ENCODE data around the gene SGMS1. TPM values are rescaled to one million over a fixed set of nuclear protein-coding genes. Genes with fewer than 3 reads are reported as not detected.
A peak's percentile ranks its signal among the peaks of the same experiment; 100 is the strongest.
"Not testable (repeated sequence)": the region's sequence is repeated elsewhere in the genome, so short reads cannot be mapped to it uniquely, and the experiment has no call there.

Gene SGMS1
- total RNA-seq, 5 donors from 2014 or later (not counting 1 experiment from before 2014, with no cell fraction given), result 28.4 to 39.7 (median 32.6) TPM

DNA sequence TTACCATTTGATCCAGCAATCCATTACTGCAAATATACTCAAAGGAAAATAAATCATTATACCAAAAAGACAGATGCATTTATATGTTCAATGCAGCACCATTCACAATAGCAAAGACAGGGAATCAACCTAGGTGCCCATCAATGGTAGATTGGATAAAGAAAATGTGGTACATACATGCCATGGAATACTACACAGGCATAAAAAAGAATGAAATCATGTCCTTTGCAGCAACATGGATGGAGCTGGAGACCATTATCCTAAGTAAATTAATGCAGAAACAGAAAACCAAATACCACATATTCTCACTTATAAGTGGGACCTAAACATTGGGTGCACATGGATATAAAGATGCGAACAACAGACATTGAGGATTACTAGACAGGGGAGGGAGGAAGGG, 198.5 kb downstream of the SGMS1 start:
- WGBS (ENCODE audit: insufficient coverage), result no CpG with 5 or more reads among the region's 1 CpG
- H3K27ac ChIP-seq (ENCODE audit: low read length); POLR2A ChIA-PET; CTCF ChIA-PET; H3K9me3 Mint-ChIP-seq; H3K4me1 ChIP-seq (ENCODE audit: control insufficient read depth in 1 of 2, extremely low read depth in 1 of 2, insufficient read depth in 2 of 2, low read length in 2 of 2); H3K36me3 ChIP-seq (ENCODE audit: control insufficient read depth in 2 of 2, extremely low read depth in 1 of 2, insufficient read depth in 1 of 2, low read length in 1 of 2); DNase-seq; H3K9me3 ChIP-seq; H3K27ac Mint-ChIP-seq; ATAC-seq (replicated peaks in 1 of 4); H3K27me3 ChIP-seq (replicated peaks in 1 of 2; ENCODE audit: control insufficient read depth in 2 of 2, extremely low read depth in 1 of 2, insufficient read depth in 2 of 2, low read length in 1 of 2); H3K27me3 Mint-ChIP-seq; H3K4me3 ChIP-seq (ENCODE audit: control insufficient read depth in 1 of 2, extremely low read depth in 1 of 2, low read length in 1 of 2); H3K4me3 Mint-ChIP-seq: not testable (repeated sequence)
- Mint-ChIP-seq H3K4me1 (peaks cover 23 to 29% (median 26%) of the 10 kb centered on the region in 3 donors), H3K36me3 (peaks cover 36% of the 10 kb centered on the region)

DNA sequence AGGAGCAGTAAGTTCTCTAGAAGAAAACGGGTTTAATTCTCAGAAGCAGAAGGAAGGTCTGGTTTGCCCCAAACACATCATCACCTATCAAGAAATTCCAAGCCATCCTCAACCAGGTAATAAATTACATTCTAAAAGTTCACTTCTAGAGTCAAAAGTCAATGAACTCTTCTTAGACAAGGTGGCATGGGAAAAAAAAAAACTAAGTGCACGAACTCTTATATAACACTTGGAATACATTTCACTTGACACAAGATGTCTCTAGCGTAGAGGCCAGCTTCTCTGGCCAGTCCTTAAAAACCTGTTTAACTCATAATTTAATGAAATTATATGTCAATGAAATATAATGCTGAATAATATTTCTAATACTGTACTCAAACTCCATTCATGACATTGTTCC, 200.3 kb downstream of the SGMS1 start:
- WGBS (ENCODE audit: insufficient coverage), result no CpG with 5 or more reads among the region's 3 CpGs

DNA sequence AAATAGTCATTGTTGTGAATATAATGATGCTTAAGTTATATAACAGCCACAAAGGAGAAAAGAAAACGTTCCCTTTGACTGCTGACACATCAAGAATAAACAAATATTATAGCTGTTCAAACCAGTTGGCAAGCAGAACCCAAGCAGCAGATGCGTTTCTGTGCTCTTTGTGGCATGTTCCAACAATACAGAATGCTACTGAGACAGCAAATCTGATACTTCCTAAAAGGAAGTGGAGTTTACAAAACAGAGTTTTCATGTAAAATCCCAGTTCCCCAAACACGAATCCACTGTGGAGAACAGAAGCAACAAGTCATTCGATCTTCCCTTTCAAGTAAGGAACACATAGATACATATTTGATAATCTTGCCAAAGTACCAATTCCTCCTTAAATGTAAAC, 201.5 kb downstream of the SGMS1 start:
- Histone ChIP-seq H3K27ac (ENCODE audit: low read length) (no peak overlapping the region), H3K4me3 (ENCODE audit: control insufficient read depth in 1 of 2, extremely low read depth in 1 of 2, low read length in 1 of 2) (no peak overlapping the region), H3K36me3 (ENCODE audit: control insufficient read depth in 2 of 2, extremely low read depth in 1 of 2, insufficient read depth in 1 of 2, low read length in 1 of 2) (no peaks in the 10 kb centered on the region), H3K4me1 (ENCODE audit: control insufficient read depth in 1 of 2, extremely low read depth in 1 of 2, insufficient read depth in 2 of 2, low read length in 2 of 2) (no peaks in the 10 kb centered on the region), H3K9me3 (no peaks in the 10 kb centered on the region), H3K27me3 (replicated peaks in 1 of 2; ENCODE audit: control insufficient read depth in 2 of 2, extremely low read depth in 1 of 2, insufficient read depth in 2 of 2, low read length in 1 of 2) (no peaks in the 10 kb centered on the region)
- H3K27me3 Mint-ChIP-seq, result no peaks in the 10 kb centered on the region
- no peak overlapping the region for H3K4me3 Mint-ChIP-seq
- ChIA-PET CTCF (no interaction called here), POLR2A (no interaction called here)
- no peak for DNase-seq
- 100% methylated on average over 2 of the region's 4 CpGs for WGBS (ENCODE audit: insufficient coverage)
- ATAC-seq (replicated peaks in 1 of 4), result no peak
- no peak overlapping the region for H3K27ac Mint-ChIP-seq
- peaks cover 25% of the 10 kb centered on the region for H3K36me3 Mint-ChIP-seq
- peaks cover 39 to 50% (median 46%) of the 10 kb centered on the region in 3 donors for H3K4me1 Mint-ChIP-seq
- peaks cover 0 to 3% (median 0%) of the 10 kb centered on the region in 3 donors for H3K9me3 Mint-ChIP-seq

More for the DNA sequence above, 200.3 kb downstream of the SGMS1 start:
- Histone ChIP-seq H3K36me3 (ENCODE audit: control insufficient read depth in 2 of 2, extremely low read depth in 1 of 2, insufficient read depth in 1 of 2, low read length in 1 of 2) (no peaks in the 10 kb centered on the region), H3K4me3 (ENCODE audit: control insufficient read depth in 1 of 2, extremely low read depth in 1 of 2, low read length in 1 of 2) (no peak overlapping the region), H3K27ac (ENCODE audit: low read length) (no peak overlapping the region), H3K9me3 (no peaks in the 10 kb centered on the region), H3K27me3 (replicated peaks in 1 of 2; ENCODE audit: control insufficient read depth in 2 of 2, extremely low read depth in 1 of 2, insufficient read depth in 2 of 2, low read length in 1 of 2) (no peaks in the 10 kb centered on the region), H3K4me1 (ENCODE audit: control insufficient read depth in 1 of 2, extremely low read depth in 1 of 2, insufficient read depth in 2 of 2, low read length in 2 of 2) (no peaks in the 10 kb centered on the region)
- ATAC-seq (replicated peaks in 1 of 4) (no peak), DNase-seq (no peak)
- Mint-ChIP-seq H3K9me3 (peaks cover 0 to 3% (median 0%) of the 10 kb centered on the region in 3 donors), H3K27ac (no peak overlapping the region), H3K36me3 (peaks cover 34% of the 10 kb centered on the region), H3K4me3 (no peak overlapping the region), H3K27me3 (no peaks in the 10 kb centered on the region), H3K4me1 (peaks cover 32 to 40% (median 37%) of the 10 kb centered on the region in 3 donors)
- ChIA-PET POLR2A (interaction anchor here in 1 of 2 donors (0.5 kb wide), 1 partner anchor 17 kb away, joined by 3 read pairs; no protein-coding TSS in a partner anchor), CTCF (no interaction called here)

DNA sequence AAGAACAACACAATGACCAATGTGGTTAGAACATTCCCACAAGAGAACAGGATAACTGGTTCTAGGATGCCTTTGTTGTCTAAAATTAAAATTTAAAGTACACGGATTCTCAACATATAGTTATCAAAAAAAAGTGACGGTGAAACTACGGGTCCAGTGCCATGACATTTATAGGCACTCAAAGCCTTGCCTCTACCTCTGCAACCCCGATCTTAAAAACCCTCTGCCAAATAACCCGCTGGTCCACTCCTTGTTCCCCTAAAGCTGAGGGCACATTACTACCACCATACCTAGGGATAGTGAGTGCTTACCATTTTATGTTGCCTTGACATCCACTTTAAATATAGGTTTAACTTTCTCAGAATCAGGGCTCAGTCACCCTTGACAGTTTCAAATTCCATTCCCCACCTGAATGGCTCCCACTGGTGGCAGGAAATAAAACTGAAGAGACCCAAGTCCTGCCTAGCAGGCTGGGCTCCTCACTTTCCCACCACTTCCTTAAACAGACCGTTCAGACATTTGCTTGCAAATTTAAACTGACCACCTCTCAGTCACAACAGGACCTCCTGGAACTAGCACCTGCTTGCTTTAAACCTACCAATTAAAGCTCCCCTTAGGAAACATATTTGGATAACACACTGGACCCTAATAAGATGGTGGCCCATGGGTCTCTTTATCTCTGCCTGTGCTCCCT, 202.6 kb downstream of the SGMS1 start:
- no peaks in the 10 kb centered on the region for H3K4me1 ChIP-seq (ENCODE audit: control insufficient read depth in 1 of 2, extremely low read depth in 1 of 2, insufficient read depth in 2 of 2, low read length in 2 of 2)
- Mint-ChIP-seq H3K9me3 (peaks cover 0 to 3% (median 0%) of the 10 kb centered on the region in 3 donors), H3K4me3 (no peak overlapping the region), H3K4me1 (peaks cover 39 to 49% (median 44%) of the 10 kb centered on the region in 3 donors), H3K27me3 (no peaks in the 10 kb centered on the region), H3K36me3 (peaks cover 18% of the 10 kb centered on the region), H3K27ac (no peak overlapping the region)
- H3K36me3 ChIP-seq (ENCODE audit: control insufficient read depth in 2 of 2, extremely low read depth in 1 of 2, insufficient read depth in 1 of 2, low read length in 1 of 2), result no peaks in the 10 kb centered on the region
- CTCF ChIA-PET, result interaction anchor here (0.5 to 1.2 kb wide), 4 partner anchors 11 to 24 kb away, joined by 3 to 4 read pairs (median 4); no protein-coding TSS in a partner anchor
- DNase-seq (peak in 6 of 35 experiments; percentile 3 to 45 (median 9)), ATAC-seq (replicated peaks in 1 of 4) (no peak)
- H3K27me3 ChIP-seq (replicated peaks in 1 of 2; ENCODE audit: control insufficient read depth in 2 of 2, extremely low read depth in 1 of 2, insufficient read depth in 2 of 2, low read length in 1 of 2), result no peaks in the 10 kb centered on the region
- no peak overlapping the region for H3K27ac ChIP-seq (ENCODE audit: low read length)
- POLR2A ChIA-PET, result no interaction called here
- H3K4me3 ChIP-seq (ENCODE audit: control insufficient read depth in 1 of 2, extremely low read depth in 1 of 2, low read length in 1 of 2), result no peak overlapping the region
- H3K9me3 ChIP-seq, result no peaks in the 10 kb centered on the region
- 67% methylated on average over 3 of the region's 6 CpGs for WGBS (ENCODE audit: insufficient coverage)

GRCh38 chr10:50420196-50420595, 203.6 kb downstream of the SGMS1 start:
- 93% methylated on average over 3 of the region's 6 CpGs for WGBS (ENCODE audit: insufficient coverage)
- Histone ChIP-seq H3K36me3 (ENCODE audit: control insufficient read depth in 2 of 2, extremely low read depth in 1 of 2, insufficient read depth in 1 of 2, low read length in 1 of 2) (no peaks in the 10 kb centered on the region), H3K9me3 (no peaks in the 10 kb centered on the region), H3K4me3 (ENCODE audit: control insufficient read depth in 1 of 2, extremely low read depth in 1 of 2, low read length in 1 of 2) (no peak overlapping the region), H3K4me1 (ENCODE audit: control insufficient read depth in 1 of 2, extremely low read depth in 1 of 2, insufficient read depth in 2 of 2, low read length in 2 of 2) (no peaks in the 10 kb centered on the region), H3K27ac (ENCODE audit: low read length) (no peak overlapping the region), H3K27me3 (replicated peaks in 1 of 2; ENCODE audit: control insufficient read depth in 2 of 2, extremely low read depth in 1 of 2, insufficient read depth in 2 of 2, low read length in 1 of 2) (no peaks in the 10 kb centered on the region)
- H3K27me3 Mint-ChIP-seq, result no peaks in the 10 kb centered on the region
- peaks cover 39 to 53% (median 48%) of the 10 kb centered on the region in 3 donors for H3K4me1 Mint-ChIP-seq
- CTCF ChIA-PET, result interaction anchor here (0.5 to 1.7 kb wide), 5 partner anchors 10 to 217 kb away, joined by 3 to 4 read pairs (median 3); no protein-coding TSS in a partner anchor
- DNase-seq (no peak), ATAC-seq (replicated peaks in 1 of 4) (no peak)
- H3K9me3 Mint-ChIP-seq, result no peaks in the 10 kb centered on the region
- H3K27ac Mint-ChIP-seq, result no peak overlapping the region
- POLR2A ChIA-PET, result interaction anchor here (0.6 to 0.8 kb wide), 2 partner anchors 86 to 320 kb away, joined by 3 read pairs; no protein-coding TSS in a partner anchor
- H3K4me3 Mint-ChIP-seq, result peak overlapping the region in 1 of 3 donors; percentile 8
- peaks cover 15% of the 10 kb centered on the region for H3K36me3 Mint-ChIP-seq

GRCh38 chr10:50419756-50420155, 204.0 kb downstream of the SGMS1 start:
- WGBS (ENCODE audit: insufficient coverage), result 75% methylated on average over 2 of the region's 3 CpGs
- no peak overlapping the region for H3K27ac Mint-ChIP-seq
- ATAC-seq (replicated peaks in 1 of 4) (no peak), DNase-seq (no peak)
- peaks cover 11% of the 10 kb centered on the region for H3K36me3 Mint-ChIP-seq
- no peaks in the 10 kb centered on the region for H3K36me3 ChIP-seq (ENCODE audit: control insufficient read depth in 2 of 2, extremely low read depth in 1 of 2, insufficient read depth in 1 of 2, low read length in 1 of 2)
- ChIA-PET POLR2A (interaction anchor here in 1 of 2 donors (0.8 kb wide), 1 partner anchor 86 kb away, joined by 3 read pairs; no protein-coding TSS in a partner anchor), CTCF (interaction anchor here in 1 of 2 donors (0.5 to 1.7 kb wide), 4 partner anchors 9 to 218 kb away, joined by 3 to 4 read pairs (median 4); no protein-coding TSS in a partner anchor)
- no peaks in the 10 kb centered on the region for H3K4me1 ChIP-seq (ENCODE audit: control insufficient read depth in 1 of 2, extremely low read depth in 1 of 2, insufficient read depth in 2 of 2, low read length in 2 of 2)
- no peaks in the 10 kb centered on the region for H3K27me3 Mint-ChIP-seq
- H3K4me1 Mint-ChIP-seq, result peaks cover 42 to 54% (median 49%) of the 10 kb centered on the region in 3 donors
- H3K27me3 ChIP-seq (replicated peaks in 1 of 2; ENCODE audit: control insufficient read depth in 2 of 2, extremely low read depth in 1 of 2, insufficient read depth in 2 of 2, low read length in 1 of 2), result no peaks in the 10 kb centered on the region
- no peaks in the 10 kb centered on the region for H3K9me3 ChIP-seq
- no peak overlapping the region for H3K27ac ChIP-seq (ENCODE audit: low read length)
- no peak overlapping the region for H3K4me3 Mint-ChIP-seq
- H3K4me3 ChIP-seq (ENCODE audit: control insufficient read depth in 1 of 2, extremely low read depth in 1 of 2, low read length in 1 of 2), result no peak overlapping the region
- no peaks in the 10 kb centered on the region for H3K9me3 Mint-ChIP-seq
